Astrocyte of the spinal cord (primary cell): ENCODE measurements around the gene NTMT1.

Experiments
- DNase-seq: peaks from one replicate; pipeline ENCODE4 v3.0.0; 2011; ENCODE audit warnings: low read depth, low spot score
- H3K4me3 ChIP-seq: 2 replicates; pipeline ENCODE4 v1.5.1; 2011; ENCODE audit warnings: low read depth, mild to moderate bottlenecking, low read length, moderate library complexity
- in situ Hi-C: cut with HindIII; loops from 2 replicates; pipeline ENCODE4 v1.10.0; 2017; ENCODE audit warnings: low sequenced_read_pairs
- TF ChIP-seq, protein P1 (sequence below): IDR thresholded peaks from 2 replicates; pipeline ENCODE4 v1.5.1; 2012; ENCODE audit warnings: low read depth, mild to moderate bottlenecking, low read length, inconsistent platforms

Gene NTMT1

DNA sequence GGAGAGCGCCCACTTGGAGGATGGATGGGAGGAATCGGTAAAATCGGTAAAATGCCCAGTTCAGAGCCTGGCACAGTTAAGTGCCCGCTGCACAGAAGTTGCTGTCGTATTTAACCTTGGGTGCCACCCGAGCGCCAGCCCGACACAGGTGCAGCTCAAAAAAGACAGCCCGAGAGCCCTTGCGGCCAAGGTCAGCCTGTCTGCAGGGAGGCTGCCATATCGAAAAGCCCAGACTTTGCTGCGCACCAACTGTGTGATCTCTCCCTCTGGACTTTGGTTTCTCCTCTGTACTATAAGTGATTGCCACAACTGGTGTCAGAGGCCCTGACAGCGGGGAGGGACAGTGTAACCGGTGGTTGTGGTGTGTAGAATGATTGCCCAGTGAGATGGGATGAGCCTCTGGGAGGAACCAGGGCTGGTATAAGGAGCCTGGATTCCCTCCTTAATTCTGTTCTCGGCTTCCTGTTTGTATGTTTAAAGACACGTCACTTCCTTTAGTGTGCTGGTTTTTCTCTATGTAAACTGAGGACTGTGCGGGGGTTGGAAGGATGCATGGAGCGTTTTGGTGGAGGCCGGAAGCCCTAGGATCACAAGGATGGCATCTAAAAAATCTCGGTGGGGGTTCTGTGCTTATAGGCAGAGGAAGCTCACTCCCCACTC is 792 bp downstream of the NTMT1 start:
- peak; percentile 78 for DNase-seq
- TF ChIP-seq, protein P1, sequence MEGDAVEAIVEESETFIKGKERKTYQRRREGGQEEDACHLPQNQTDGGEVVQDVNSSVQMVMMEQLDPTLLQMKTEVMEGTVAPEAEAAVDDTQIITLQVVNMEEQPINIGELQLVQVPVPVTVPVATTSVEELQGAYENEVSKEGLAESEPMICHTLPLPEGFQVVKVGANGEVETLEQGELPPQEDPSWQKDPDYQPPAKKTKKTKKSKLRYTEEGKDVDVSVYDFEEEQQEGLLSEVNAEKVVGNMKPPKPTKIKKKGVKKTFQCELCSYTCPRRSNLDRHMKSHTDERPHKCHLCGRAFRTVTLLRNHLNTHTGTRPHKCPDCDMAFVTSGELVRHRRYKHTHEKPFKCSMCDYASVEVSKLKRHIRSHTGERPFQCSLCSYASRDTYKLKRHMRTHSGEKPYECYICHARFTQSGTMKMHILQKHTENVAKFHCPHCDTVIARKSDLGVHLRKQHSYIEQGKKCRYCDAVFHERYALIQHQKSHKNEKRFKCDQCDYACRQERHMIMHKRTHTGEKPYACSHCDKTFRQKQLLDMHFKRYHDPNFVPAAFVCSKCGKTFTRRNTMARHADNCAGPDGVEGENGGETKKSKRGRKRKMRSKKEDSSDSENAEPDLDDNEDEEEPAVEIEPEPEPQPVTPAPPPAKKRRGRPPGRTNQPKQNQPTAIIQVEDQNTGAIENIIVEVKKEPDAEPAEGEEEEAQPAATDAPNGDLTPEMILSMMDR = no peak
- in situ Hi-C loops = no loop called here
- peak overlapping the region; percentile 69 for H3K4me3 ChIP-seq

DNA sequence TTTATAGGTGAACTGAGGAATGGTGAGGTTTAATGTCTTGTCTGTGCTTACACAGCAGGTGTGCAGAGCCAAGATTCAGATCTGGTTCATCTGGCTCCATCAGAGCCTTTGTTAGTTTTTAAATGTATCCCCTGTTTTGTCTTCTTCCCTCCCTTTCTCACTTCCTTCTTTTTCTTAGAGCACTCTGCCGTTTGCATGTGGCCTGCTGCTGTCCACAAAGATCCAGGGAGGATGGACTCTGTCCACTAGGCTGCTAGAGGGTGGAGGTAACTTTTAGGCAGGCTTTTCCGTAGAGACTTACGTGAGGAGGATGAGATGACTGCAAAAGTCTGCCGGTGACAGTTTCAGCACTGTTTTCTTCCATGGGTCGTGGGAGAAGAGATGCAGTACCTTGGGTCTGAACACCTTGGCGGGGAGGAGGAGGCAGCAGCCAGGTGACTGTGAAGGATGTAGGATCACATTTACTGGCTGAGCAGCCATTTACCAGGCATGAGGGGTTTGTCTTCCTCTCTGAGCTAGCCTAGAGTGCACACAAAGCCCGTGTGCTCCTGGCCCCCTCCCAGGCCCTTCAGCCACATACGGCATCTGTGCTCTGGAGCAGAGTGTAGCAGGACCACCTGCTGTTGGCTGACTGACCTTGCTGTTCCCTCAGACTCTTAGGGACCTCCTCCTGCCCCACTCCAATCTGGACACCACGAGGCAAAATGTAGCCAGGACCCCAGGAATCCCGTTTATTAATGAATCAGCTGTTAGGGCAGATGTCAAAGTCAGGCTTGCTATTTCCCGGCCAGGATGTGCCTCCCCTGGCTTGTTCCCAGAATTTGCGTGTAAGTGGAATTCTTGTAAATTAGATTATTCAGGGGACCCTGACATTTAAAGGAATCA is 1.8 kb downstream of the NTMT1 start:
- TF ChIP-seq, protein P1 = no peak
- in situ Hi-C loops = no loop called here
- peak overlapping the region; percentile 69 for H3K4me3 ChIP-seq
- DNase-seq = peak; percentile 64

DNA sequence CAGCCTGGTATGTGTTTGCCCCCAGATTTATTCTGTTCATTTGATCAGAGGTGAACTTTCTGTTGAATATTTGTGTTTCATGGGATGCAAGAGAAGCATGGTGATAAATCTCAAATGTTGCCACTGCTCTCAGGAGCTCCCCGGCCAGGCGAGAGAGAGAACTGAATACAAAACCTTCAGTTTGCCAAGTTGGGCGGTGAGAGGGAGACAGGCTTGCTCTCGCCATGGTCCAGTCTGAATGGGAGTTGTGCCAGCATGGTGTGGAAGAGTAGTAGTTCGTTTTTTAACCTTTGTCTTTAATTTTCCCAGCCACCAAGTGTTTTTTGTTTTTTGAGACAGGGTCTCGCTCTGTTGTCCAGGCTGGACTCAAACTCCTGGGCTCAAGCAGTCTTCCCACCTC is 2.7 kb downstream of the NTMT1 start:
- H3K4me3 ChIP-seq = no peak overlapping the region

DNA sequence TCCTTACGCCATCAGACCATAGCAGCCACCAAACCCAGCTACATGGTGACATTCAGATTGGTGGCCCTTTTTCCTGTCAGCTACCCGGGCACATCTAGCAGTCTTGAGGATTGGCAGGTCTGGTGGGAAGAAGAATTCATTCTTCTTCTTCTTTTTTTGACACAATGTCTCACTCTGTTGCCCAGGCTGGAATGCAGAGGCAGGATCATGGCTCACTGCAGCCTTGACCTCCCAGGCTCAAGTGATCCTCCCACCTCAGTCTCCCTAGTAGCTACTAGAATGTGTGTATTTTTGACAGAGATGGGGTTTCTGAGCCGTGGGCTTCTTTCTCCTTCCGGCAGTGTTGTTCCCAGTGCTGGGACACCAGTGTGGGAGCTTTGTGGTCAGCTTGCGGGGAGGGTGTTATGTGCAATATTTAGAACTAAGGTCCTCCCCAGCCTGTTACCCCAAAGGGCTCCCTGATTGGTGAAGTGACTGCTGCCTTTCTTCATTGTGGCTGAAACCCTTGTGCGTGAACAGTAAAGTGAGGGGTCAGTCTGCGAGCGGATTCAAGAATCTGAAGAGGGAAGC is 3.4 kb downstream of the NTMT1 start:
- in situ Hi-C loops = no loop called here

More for the DNA sequence above, 2.7 kb downstream of the NTMT1 start:
- in situ Hi-C loops = no loop called here
- TF ChIP-seq, protein P1 = no peak
- no peak for DNase-seq

DNA sequence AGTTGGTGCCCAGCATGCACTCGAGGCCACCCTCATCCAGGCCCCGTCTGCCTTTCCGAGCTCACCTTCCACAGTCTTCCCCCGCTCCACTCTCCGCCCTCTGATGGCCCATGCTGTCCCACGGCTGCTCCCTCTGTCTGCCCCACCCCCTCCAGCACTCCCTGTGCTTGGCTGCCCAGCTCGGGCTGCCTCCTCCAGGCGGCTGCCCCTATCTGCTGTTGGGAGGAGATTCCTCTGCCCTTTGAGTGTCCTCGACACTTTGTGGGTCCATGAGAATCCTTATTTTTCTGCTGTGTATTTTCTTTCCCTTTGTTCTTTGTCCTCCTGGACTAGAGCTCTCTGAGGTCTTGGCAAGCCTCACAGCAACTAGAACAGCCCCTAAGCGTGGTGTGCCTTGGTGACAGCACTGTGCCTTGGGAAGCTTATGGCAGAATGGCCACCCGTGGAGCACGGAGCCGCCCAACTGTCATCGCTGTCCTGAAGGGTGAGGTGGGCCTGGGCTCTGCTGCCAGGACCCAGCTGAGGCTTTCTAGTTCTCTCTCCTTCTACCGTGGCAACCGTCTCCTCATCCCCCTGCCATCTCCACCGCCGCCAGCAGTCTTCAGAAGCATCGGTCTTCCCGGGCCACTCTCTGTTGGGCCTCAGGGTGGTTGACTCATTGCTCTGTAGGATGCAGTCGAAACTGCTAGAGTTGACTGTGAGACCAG is 5.2 kb downstream of the NTMT1 start:
- TF ChIP-seq, protein P1 = peak; percentile 1
- in situ Hi-C loops = no loop called here
- DNase-seq = peak; percentile 59
- H3K4me3 ChIP-seq = no peak overlapping the region

More for the DNA sequence above, 3.4 kb downstream of the NTMT1 start:
- TF ChIP-seq, protein P1 = no peak
- no peak for DNase-seq
- no peak overlapping the region for H3K4me3 ChIP-seq

DNA sequence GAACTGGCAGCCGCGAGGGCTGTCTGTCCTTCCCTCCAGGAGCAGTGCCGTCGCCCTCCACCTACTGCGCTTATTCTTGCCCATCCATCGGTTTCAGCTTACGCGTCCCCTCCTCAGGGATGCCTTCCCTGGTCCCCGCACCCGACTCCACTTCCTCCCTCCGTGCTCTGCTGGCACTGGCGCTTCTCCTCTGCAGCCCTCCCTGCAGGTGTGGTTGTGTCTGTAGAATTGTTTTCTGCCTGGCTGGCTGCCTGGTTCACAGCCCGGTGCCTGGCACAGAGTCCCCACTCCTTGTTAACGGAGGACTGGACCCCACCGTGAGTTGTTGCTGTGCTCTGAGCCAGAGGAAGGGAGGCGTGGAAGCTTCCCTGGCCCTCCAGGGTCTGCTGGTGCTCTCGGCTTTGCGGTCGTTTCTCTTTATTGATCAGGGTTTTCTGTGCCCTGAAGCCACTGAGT is 5.7 kb downstream of the NTMT1 start:
- DNase-seq = no peak
- H3K4me3 ChIP-seq = no peak overlapping the region
- TF ChIP-seq, protein P1 = no peak
- in situ Hi-C loops = no loop called here
